GM12892 (cell line): Measurements from ENCODE around the gene C1QTNF9.

Experiments used
- POLR2A ChIP-seq: IDR thresholded peaks from 2 replicates; pipeline ENCODE4 v1.6.1; 2011; ENCODE audit warnings: low read depth, low read length, control low read depth
- POLR2AphosphoS5 ChIP-seq: IDR thresholded peaks from 2 replicates; pipeline ENCODE4 v1.6.1; 2011; ENCODE audit warnings: low read depth, low read length, control low read depth
- TAF1 ChIP-seq: IDR thresholded peaks from 2 replicates; pipeline ENCODE4 v1.6.1; 2011; ENCODE audit warnings: low read depth, mild to moderate bottlenecking, control low read depth, low read length, borderline replicate concordance

- no peak for TF ChIP-seq TAF1
- no peak for TF ChIP-seq POLR2A
- TF ChIP-seq POLR2AphosphoS5: no peak
Measured at GRCh38 chr13:24323739-24324075, 14.3 kb downstream of the C1QTNF9 start.
